GM12891 (cell line): ENCODE data around the gene ZNF606.

Source experiments
- DNase-seq: peaks from one replicate; pipeline ENCODE4 v3.0.0; 2011; ENCODE audit warnings: low spot score; ENCODE audit not compliant: insufficient read length
- FAIRE-seq: peaks from 2 replicates; lab custom pipeline; 2011; peaks lifted over from hg19 to GRCh38; lab: Jason Lieb, UNC
- PAX5 ChIP-seq: IDR thresholded peaks from 2 replicates; pipeline ENCODE4 v1.6.1; 2011; ENCODE audit warnings: low read length, moderate library complexity, mild to moderate bottlenecking; ENCODE audit not compliant: insufficient read depth, severe bottlenecking
- POLR2A ChIP-seq: IDR thresholded peaks from 2 replicates; pipeline ENCODE4 v1.6.1; 2011; ENCODE audit warnings: low read depth, low read length, control low read depth
- POLR2AphosphoS5 ChIP-seq: IDR thresholded peaks from 2 replicates; pipeline ENCODE4 v1.6.1; 2011; ENCODE audit warnings: low read depth, low read length, control low read depth
- POU2F2 ChIP-seq: IDR thresholded peaks from 2 replicates; pipeline ENCODE4 v1.6.1; 2011; ENCODE audit warnings: low read depth, mild to moderate bottlenecking, control low read depth, low read length, moderate library complexity
- SPI1 ChIP-seq: IDR thresholded peaks from 2 replicates; pipeline ENCODE4 v1.6.1; 2011; ENCODE audit warnings: low read depth, low read length, control low read depth
- TAF1 ChIP-seq: IDR thresholded peaks from 2 replicates; pipeline ENCODE4 v1.6.1; 2011; ENCODE audit warnings: low read depth, low read length, control low read depth

Gene ZNF606

DNA sequence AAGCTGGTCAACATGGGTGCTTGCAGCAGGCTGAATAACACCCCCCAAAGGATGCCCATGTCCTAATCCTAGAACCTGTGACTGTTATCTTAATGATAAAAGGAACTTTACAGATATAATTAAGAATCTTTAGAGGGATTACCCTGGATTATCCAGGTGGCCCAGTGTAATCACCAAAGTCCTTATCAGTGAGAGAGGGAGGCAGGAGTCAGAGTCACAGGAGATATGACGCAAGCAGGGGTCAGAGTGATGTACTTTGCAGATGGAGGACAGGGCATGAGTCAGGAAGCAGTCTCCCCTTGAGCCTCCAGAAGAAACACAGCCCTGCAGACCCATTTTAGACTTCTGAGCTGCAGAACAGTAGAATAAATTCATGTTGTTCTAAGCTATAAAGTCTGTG, 9.8 kb downstream of the ZNF606 start:
- no peak for FAIRE-seq
- DNase-seq = no peak
- TF ChIP-seq POLR2AphosphoS5 (no peak), POLR2A (no peak), PAX5 (no peak), SPI1 (no peak), TAF1 (no peak), POU2F2 (no peak)

DNA sequence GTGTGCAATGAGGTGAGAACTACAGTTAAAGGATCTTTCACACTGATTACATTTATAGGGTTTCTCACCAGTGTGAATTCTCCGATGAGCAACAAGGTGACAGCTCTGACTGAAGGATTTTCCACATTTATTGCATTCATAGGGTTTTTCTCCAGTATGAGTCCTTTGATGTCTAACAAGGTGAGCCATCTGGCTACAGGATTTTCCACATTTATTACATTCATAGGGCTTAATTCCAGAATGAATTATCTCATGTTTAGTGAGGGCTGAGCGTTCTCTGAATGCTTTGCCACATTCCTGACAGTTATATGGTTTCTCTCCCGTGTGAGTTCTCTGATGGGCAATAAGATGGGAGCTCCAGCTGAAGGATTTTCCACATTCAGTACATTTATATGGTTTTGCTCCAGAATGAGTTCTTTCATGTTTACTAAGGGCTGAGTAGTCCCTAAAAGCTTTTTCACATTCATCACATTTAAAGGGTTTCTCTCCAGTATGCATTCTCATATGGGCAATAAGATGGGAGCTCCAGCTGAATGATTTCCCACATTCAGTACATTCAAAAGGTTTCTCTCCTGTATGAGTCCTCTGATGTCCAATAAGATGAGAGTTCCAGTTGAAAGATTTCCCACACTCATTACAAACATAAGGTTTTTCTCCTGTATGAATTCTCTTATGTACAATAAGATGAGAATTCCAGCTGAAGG, 23.9 kb downstream of the ZNF606 start:
- no peak for FAIRE-seq
- no peak for DNase-seq
- no peak for TF ChIP-seq SPI1
- TF ChIP-seq TAF1 = no peak
- TF ChIP-seq POU2F2 = no peak
- no peak for TF ChIP-seq POLR2AphosphoS5
- TF ChIP-seq PAX5 = no peak
- no peak for TF ChIP-seq POLR2A

DNA sequence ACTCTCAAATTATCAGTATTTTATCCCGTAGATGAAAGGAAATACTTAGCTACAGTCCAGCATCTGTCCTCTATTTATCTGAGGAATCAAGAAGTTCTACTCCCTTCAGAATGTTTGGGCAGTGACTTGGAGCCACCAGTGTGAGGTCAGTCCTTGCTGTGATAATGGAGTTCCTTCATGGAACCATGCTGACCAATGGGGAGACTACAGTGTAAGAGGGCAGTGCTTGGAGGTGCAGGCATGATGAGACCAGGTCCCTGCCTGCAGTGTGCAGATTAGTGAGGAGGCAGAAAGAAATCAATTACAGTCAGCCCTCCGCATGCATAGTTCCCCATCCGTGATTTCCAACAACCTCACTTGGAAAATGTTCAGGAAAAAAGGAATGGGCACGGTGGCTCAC, 28.2 kb downstream of the ZNF606 start, which contains the start of gene C19orf18:
C19orf18 (minus strand) TSS at position 101 of the 400 bp plus-strand sequence. CDS start 102 bp downstream, outside the sequence.
- DNase-seq (no peak), FAIRE-seq (no peak)
- TF ChIP-seq POLR2A (no peak), POU2F2 (no peak), SPI1 (no peak)

- TF ChIP-seq POLR2AphosphoS5 (no peak), POLR2A (no peak), SPI1 (no peak), POU2F2 (no peak), PAX5 (no peak), TAF1 (no peak)
- FAIRE-seq (no peak), DNase-seq (no peak)
Measured at GRCh38 chr19:57964761-57965160, 37.9 kb downstream of the ZNF606 start.

GRCh38 chr19:57961785-57962184, 40.8 kb downstream of the ZNF606 start:
- DNase-seq (no peak), FAIRE-seq (no peak)

DNA sequence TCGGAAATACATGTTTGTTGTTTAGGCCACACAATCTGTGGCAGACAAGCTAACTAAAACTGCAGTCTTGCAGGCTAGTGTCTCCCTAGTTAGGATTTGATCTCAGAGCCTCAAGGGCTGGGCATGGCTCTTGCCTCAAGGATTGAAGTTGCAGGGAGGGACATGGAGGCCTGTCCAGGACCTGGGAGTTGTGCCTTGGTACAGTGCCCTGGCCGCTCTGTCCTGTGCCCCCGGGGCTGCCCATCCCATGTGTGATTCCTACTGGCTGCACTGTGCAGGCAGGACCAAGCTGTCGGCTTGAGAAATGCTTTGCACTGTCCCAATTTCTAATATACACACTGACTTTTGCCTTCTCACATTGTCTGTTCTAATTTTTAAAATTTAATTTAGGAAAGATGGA, 47.6 kb downstream of the ZNF606 start:
- TF ChIP-seq SPI1 = no peak
- no peak for TF ChIP-seq POLR2A
- TF ChIP-seq POLR2AphosphoS5 = no peak
- TF ChIP-seq TAF1 = no peak
- TF ChIP-seq PAX5 = no peak
- TF ChIP-seq POU2F2 = no peak
- DNase-seq (no peak), FAIRE-seq (no peak)

More at GRCh38 chr19:57961785-57962184, 40.8 kb downstream of the ZNF606 start:
- TF ChIP-seq TAF1 = no peak
- no peak for TF ChIP-seq POLR2AphosphoS5
- TF ChIP-seq PAX5 = no peak
- no peak for TF ChIP-seq SPI1
- no peak for TF ChIP-seq POU2F2
- no peak for TF ChIP-seq POLR2A

DNA sequence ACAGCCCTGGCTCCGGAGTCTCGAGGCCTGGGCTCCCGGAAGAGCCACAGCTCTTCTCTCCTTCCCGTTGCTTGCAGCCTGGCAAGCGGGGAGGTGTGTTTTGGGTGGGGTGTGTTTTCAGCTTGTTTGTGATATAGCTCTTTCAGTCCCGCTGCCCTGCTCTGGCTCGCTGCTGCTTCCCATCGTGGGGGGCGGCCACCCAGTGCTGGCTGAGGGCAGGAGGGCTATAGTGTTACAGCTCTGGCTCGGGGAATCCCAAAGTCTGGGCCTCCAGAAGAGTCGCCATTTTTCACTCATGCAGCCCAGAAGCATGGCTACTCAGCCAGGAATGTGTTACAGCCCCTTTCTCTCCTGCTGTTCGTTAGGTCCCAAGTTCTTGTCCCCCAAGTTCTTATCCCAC, 52.9 kb downstream of the ZNF606 start:
- FAIRE-seq (no peak), DNase-seq (no peak)
- no peak for TF ChIP-seq SPI1
- TF ChIP-seq TAF1 = no peak
- no peak for TF ChIP-seq POU2F2
- no peak for TF ChIP-seq PAX5
- no peak for TF ChIP-seq POLR2A
- TF ChIP-seq POLR2AphosphoS5 = no peak

GRCh38 chr19:57949296-57949695, 53.3 kb downstream of the ZNF606 start:
- FAIRE-seq = no peak
- TF ChIP-seq POU2F2 = no peak
- no peak for TF ChIP-seq POLR2AphosphoS5
- TF ChIP-seq POLR2A = no peak
- TF ChIP-seq SPI1 = no peak
- no peak for TF ChIP-seq TAF1
- TF ChIP-seq PAX5 = no peak
- no peak for DNase-seq

DNA sequence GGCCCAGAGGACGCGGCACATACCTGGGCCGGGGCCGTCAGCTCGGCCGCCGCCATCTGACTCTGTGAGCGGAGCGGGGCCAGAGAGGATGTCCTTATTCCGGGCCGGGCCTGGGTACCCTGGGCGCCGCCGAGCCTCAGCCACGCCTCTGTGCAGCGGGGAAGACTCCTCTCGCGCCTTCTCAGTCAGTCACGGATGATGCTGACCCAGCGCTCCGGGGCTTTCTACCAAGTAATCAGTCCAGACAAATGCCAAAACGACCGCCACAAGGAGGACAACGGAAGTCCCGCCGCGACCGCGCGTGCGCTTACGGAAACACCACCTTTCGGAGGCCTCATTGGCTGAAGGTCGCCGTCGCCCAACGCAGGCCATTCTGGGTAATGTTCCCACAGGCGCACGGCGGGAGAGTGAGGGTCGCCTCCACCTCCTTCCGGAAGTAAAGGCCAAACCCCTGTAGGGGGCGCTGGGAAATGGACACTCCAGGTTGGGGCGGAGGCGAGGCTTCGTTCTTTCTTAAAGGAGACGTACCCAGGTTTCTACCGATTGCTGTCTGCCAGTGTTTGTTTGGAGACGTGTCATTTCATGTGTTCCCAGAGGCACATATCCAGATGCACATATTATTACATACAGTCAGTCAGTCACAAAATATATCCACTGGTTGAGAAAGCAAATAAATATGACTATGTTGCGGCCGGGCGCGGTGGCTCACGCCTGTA, 55.0 kb downstream of the ZNF606 start, which contains the start of gene ZNF256:
ZNF256 (minus strand) TSS at position 288 of the 716 bp plus-strand sequence; CDS start at position 56, 232 bp downstream.
- TF ChIP-seq POLR2A = no peak; the same call in 1 of the 2 replicates
- TF ChIP-seq TAF1 = 0 out of 2 replicates have a peak, but pooled peaks have one; percentile 24
- TF ChIP-seq POU2F2 = no peak
- 0 out of 2 replicates have a peak, but pooled peaks have one; percentile 63 for TF ChIP-seq POLR2AphosphoS5
- FAIRE-seq = peak; percentile 98
- DNase-seq = peak; percentile 92
